Measurements from ENCODE around the gene TRIM44.
"Not testable (repeated sequence)": the region's sequence is repeated elsewhere in the genome, so short reads cannot be mapped to it uniquely, and the experiment has no call there.

- not testable (repeated sequence) for TF ChIP-seq CTCF (IDR thresholded peaks at IDR 0.05; ENCODE audit: low read depth, low read length); POLR2A (IDR thresholded peaks at IDR 0.05; ENCODE audit: extremely low read depth, insufficient read length)
Observed at GRCh38 chr11:35778943-35779342, 116.4 kb downstream of the TRIM44 start.
